Ovary (tissue), 3 donors: ENCODE measurements around the gene CDH20.

ENCODE experiments used
- CTCF ChIP-seq, 3 donors: fragments of 450-650 bp in 2 of 3; fragments of 200-600 bp in 1 of 3; IDR thresholded peaks; one replicate each; pipeline versions ENCODE4 v1.5.1 to v1.8.0; 2016 to 2022; ENCODE audit warnings: antibody characterized with exemption in 3 of 3, mild to moderate bottlenecking in 1 of 3
- POLR2A ChIP-seq: fragments of 450-650 bp; IDR thresholded peaks from one replicate; pipeline ENCODE4 v1.6.1; 2017; ENCODE audit warnings: antibody characterized with exemption, mild to moderate bottlenecking, moderate library complexity
- donor health status: DM: no; HTN: no; CAD: no.

DNA sequence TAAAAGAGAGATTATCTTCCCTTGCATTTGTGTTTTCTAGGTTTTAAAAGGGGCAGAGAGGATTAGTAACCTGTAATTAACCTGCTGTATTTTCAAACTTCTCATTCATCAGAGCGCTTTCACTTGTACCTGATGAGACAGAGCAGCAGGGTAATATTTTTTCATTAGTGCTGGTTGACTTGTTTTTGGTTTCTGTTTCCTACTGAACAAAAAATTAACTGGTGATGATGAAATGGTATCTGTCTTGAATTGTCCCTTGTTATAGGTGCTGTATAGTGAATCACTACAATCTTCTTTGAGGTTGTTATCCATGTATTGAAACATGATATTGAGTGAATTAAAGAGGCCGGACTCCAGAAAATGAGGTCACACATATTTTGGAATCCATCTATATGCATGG lies 37.9 kb downstream of the CDH20 start:
- TF ChIP-seq POLR2A (no peak), CTCF (IDR thresholded peaks at IDR 0.05) (no peak)
